ENCODE measurements around the gene CARD10. TPM values are rescaled to one million over a fixed set of nuclear protein-coding genes. Genes with fewer than 3 reads are reported as not detected.
A peak's percentile ranks its signal among the peaks of the same experiment; 100 is the strongest.

The CARD10 gene
- total RNA-seq, 1 donor from 2014 or later: 46.7 TPM

GRCh38 chr22:37514526-37515051, 4.6 kb downstream of the CARD10 start:
- DNase-seq (ENCODE audit: low spot score, unreplicated experiment): no peak
- H3K9me3 Mint-ChIP-seq (ENCODE audit: low read depth): peaks cover 4% of the 10 kb centered on the region
- peaks cover 36% of the 10 kb centered on the region for H3K4me1 Mint-ChIP-seq (ENCODE audit: low read depth)
- H3K4me3 Mint-ChIP-seq (ENCODE audit: low read depth): no peak overlapping the region
- peaks cover 23% of the 10 kb centered on the region for H3K36me3 Mint-ChIP-seq (ENCODE audit: insufficient read depth)
- H3K27ac Mint-ChIP-seq: peak overlapping the region; percentile 48
- no peaks in the 10 kb centered on the region for H3K27me3 Mint-ChIP-seq
- TF ChIP-seq CTCF (IDR thresholded peaks at IDR 0.05; ENCODE audit: unreplicated experiment): no peak

GRCh38 chr22:37511395-37512104, 7.7 kb downstream of the CARD10 start:
- no peak for DNase-seq (ENCODE audit: low spot score, unreplicated experiment)
- Mint-ChIP-seq H3K4me3 (ENCODE audit: low read depth) (no peak overlapping the region), H3K27ac (peak overlapping the region; percentile 97), H3K9me3 (ENCODE audit: low read depth) (peaks cover 4% of the 10 kb centered on the region), H3K36me3 (ENCODE audit: insufficient read depth) (peaks cover 26% of the 10 kb centered on the region), H3K27me3 (no peaks in the 10 kb centered on the region), H3K4me1 (ENCODE audit: low read depth) (peaks cover 45% of the 10 kb centered on the region)
- no peak for TF ChIP-seq CTCF (IDR thresholded peaks at IDR 0.05; ENCODE audit: unreplicated experiment)

DNA sequence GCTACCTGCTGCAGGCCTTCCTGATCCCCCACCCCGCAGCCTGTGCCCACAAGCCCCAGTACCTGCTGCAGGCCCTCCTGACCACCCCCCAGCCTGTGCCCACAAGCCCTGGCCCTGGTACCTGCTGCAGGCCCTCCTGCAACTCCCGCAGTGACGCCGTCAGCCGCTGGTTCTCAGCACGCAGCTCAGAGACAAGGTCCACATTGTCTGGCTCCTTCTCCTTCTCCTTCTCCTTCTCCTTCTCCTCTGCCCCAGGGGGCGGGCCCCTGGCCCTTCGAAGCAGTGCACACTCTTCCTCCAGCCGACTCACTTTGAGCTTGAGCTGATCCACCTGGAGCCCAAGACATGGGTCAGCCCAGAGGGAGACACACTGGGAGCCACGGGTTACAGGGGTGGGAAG, 9.1 kb downstream of the CARD10 start:
- no peak for TF ChIP-seq CTCF (IDR thresholded peaks at IDR 0.05; ENCODE audit: unreplicated experiment)
- H3K9me3 Mint-ChIP-seq (ENCODE audit: low read depth): no peaks in the 10 kb centered on the region
- H3K4me1 Mint-ChIP-seq (ENCODE audit: low read depth): peaks cover 45% of the 10 kb centered on the region
- H3K4me3 Mint-ChIP-seq (ENCODE audit: low read depth): no peak overlapping the region
- peak overlapping the region; percentile 76 for H3K27ac Mint-ChIP-seq
- no peaks in the 10 kb centered on the region for H3K27me3 Mint-ChIP-seq
- DNase-seq (ENCODE audit: low spot score, unreplicated experiment): no peak
- H3K36me3 Mint-ChIP-seq (ENCODE audit: insufficient read depth): peaks cover 15% of the 10 kb centered on the region

- no peak for DNase-seq (ENCODE audit: low spot score, unreplicated experiment)
- Mint-ChIP-seq H3K36me3 (ENCODE audit: insufficient read depth) (peaks cover 14% of the 10 kb centered on the region), H3K4me3 (ENCODE audit: low read depth) (no peak overlapping the region), H3K4me1 (ENCODE audit: low read depth) (peaks cover 45% of the 10 kb centered on the region), H3K27me3 (no peaks in the 10 kb centered on the region), H3K27ac (peak overlapping the region; percentile 94), H3K9me3 (ENCODE audit: low read depth) (no peaks in the 10 kb centered on the region)
- TF ChIP-seq CTCF (IDR thresholded peaks at IDR 0.05; ENCODE audit: unreplicated experiment): no peak
These were observed 10.0 kb downstream of the CARD10 start for GRCh38 chr22:37509059-37509860.

GRCh38 chr22:37508431-37508992, 10.7 kb downstream of the CARD10 start:
- H3K27me3 Mint-ChIP-seq: no peaks in the 10 kb centered on the region
- H3K9me3 Mint-ChIP-seq (ENCODE audit: low read depth): no peaks in the 10 kb centered on the region
- no peak overlapping the region for H3K4me3 Mint-ChIP-seq (ENCODE audit: low read depth)
- DNase-seq (ENCODE audit: low spot score, unreplicated experiment): no peak
- H3K36me3 Mint-ChIP-seq (ENCODE audit: insufficient read depth): peaks cover 14% of the 10 kb centered on the region
- no peak for TF ChIP-seq CTCF (IDR thresholded peaks at IDR 0.05; ENCODE audit: unreplicated experiment)
- H3K27ac Mint-ChIP-seq: peak overlapping the region; percentile 94
- H3K4me1 Mint-ChIP-seq (ENCODE audit: low read depth): peaks cover 48% of the 10 kb centered on the region

Data from progenitor cell of endocrine pancreas (in vitro differentiated cells).